Activated CD4-positive, alpha-beta T cell treated with anti-CD3 and anti-CD28 coated beads, Interleukin-2, amount 50 U/mL, for 48 hours (primary cell): Measurements from ENCODE around the gene MLXIPL.
"Not testable (repeated sequence)": the region's sequence is repeated elsewhere in the genome, so short reads cannot be mapped to it uniquely, and the experiment has no call there.

ENCODE experiments used
- DNase-seq, 2 experiments: peaks; one replicate each; pipeline ENCODE4 v3.0.0-alpha.2; 2020

MLXIPL gene

DNA sequence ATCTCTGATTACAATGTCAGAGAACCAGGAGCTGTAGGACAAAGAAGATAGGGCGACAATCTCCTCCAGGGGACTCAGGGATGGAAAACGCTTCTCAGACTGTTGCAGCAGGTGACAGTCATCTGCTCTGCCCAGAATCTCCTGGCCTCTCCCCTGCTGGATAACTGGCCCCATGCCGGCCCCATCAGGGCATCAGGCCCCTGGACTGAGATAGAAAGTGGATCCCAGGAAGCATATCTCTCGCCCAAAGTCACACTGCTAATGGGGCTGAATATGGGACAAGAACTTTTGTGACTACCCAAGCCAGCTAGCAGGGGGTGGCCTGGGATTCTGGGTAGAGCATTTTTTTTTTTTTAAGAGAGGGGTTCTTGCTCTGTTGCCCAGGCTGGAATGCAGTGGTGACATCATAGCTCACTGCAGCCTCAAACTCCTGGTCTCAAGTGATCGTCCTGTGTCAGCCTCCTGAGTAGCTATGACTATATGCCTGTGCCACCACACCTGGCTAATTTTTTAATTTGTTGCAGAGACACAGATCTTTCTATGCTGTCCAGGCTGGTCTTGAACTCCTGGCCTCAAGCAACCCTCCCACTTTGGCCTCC lies 20.5 kb upstream of the MLXIPL start:
- DNase-seq = no peak

DNA sequence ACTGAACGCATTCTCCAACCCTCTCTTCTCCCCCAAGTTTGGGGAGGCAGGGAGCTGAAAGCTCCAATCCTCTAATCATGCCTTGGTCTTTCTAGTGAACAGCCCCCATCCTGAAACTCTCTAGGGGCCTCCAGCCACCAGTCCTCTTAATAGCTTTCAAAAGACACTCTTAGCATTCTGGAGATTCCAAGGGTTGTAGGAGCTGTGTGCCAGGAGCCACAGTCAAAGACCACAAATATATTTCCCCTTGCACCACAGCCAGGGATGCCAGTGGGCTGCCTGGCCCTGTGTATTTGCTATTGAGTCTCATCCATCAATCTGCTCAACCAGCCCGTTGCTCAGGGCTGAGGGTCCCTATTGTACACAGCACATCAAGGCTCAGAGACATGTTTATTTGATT lies 18.5 kb upstream of the MLXIPL start:
- DNase-seq = no peak

DNA sequence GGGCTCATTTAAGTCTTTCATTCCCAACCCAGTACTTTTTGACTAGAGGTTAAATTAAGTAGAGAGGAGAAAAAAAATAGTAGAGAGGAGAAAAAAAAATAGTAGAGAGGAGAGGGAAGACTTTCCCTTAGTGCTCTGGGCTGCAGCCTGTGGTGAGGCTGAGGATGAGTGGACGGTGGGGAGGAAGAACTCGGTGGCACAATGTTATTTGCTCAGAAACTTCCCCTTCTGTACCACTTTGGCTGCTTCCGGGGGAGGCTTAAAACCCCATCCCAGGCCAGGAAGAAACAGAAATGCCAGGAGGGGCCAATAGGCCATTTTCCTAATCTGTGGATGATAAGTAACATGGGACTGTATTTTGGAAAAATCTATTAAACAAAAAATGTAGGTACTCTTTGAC lies 14.6 kb upstream of the MLXIPL start:
- no peak for DNase-seq

DNA sequence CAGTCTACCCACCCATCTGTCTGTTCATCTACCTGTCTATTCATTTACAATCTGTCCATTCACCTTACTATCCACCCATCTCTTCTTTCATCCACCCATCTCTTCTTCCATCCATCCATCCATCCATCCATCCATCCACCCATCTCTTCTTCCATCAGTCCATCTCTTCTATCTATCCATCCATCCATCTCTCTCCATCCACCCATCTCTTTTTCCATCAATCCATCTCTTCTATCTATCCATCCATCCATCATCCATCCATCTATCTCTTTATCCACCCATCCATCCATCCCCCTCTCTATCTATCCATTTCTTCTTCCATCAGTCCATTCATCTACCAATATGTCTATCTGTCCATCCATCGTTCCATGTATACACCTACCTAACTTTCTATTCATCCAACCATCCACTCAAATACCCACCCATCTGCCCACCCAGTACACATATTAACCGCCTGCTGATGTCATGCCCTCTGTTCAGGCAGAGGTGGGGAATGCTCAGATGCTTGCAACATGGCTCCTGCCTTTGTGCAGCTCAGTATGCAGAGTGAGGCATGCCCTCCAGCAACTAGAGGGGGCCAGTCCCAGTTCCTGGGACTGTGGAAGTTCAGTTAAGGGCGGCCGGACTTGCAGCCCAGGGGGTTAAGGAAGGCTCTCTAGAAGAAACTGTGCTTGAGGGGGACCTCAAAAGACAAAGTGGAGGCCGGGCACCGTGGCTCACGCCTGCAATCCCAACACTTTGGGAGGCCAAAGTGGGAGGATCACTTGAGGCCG lies 11.3 kb upstream of the MLXIPL start:
- no peak for DNase-seq

DNA sequence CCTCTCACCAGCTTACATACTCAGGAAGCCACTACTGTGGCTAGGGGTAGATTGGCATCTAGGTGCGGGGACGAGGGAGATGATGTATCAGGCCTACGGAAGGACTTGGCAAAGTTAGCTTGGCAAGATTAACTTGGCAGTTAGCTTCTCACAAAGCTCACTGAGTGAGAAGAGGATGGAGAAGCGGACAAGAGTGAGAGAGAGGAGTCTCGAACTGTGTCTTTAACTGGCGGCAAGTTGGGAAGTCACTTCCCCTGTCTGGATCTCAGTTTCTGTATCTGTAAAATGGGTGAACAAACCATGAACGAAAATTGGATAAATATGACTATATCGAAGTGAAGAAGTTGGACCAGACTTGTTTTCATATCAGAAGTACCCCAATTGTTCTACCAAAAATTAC lies 9.5 kb upstream of the MLXIPL start:
- no peak for DNase-seq

DNA sequence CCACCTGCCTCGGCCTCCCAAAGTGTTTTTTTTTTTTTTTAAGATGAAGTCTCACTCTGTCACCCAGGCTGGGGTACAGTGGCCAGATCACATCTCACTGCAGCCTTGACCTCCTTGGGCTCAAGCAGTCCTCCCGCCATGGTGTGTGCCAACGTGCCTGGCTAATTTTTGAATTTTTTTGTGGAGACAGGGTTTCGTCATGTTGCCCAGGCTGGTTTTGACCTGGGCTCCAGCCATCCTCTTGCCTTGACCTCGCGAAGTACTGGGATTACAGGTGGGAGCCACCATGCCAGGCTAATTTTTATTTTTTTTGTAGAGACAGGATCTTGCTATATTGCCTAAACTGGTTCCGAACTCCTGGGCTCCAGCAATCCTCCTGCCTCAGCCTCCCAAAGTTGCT lies 9.0 kb upstream of the MLXIPL start:
- DNase-seq = no peak

DNA sequence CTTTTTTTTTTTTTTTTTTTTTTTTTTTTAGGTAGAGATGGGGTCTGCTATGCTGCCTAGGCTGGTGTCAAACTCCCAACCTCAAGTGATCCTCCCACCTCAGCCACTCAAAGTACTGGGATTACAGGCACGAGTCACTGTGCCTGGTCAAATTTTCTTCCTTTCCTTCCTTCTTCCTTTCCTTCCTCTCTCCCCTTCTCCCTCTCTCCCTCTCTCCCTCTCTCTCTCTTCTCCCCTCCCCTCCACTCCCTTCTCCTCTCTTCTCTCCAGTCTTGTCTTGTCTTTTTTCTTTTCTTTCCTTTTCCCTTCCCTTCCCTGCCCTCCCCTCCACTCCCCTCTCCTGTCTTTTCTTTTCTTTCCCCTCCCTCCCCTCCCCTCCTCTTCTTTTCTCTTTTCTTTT lies 7.2 kb upstream of the MLXIPL start:
- no peak for DNase-seq

DNA sequence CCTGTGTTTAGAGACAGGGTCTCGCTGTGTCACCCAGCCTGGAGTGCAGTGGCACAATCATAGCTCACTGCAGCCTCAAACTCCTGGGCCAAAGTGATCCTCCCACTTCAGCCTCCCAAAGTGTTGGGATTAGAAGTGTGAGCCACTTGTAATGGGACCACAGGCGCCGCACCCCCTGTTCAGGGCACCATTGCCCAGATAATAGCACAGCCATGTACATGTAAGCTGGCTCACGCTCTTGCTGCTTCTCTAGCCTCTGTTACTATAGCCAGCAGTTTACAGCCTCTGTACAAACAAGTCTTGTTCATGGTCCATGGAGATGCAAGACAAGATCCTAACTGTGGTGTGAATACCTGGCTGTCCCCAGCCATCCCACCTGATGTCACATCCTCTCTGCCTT lies 4.2 kb upstream of the MLXIPL start:
- no peak for DNase-seq

DNA sequence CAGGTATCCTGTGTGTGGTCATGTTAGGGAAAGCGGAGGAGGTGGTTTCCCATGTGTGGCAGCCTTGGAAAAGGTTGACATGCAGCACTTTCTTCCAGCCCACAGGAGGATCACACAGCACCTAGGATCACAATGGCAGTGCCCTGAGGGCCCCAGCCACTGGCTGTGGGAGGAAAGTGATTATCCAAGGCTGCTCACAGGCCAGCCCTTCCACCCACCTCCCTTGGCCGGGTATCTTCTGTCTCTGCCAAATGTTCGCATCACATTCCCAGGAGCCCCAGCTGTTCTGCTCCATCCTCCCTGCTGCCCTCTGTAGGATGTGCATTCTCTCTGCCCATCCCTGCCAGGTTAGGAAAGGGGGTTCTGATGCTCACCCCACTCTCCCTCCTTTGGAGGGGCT lies 2.5 kb upstream of the MLXIPL start:
- DNase-seq = no peak

DNA sequence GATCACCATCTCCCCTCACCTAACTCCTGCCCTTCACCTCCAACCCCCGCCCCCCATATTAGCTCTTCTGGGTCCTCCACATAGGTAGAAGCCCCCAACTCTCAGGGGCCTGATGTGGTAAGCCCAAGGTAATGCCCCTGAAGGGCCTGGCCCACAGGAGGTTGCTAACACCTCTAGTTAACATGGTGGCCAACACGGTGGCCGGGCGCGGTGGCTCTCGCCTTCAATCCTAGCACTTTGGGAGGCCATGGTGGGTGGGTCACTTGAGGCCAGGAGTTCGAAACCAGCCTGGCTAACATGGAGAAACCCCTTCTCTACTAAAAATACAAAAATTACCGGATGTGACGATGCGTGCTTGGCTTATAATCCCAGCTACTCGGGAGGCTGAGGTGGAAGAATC lies 954 bp upstream of the MLXIPL start:
- no peak for DNase-seq

DNA sequence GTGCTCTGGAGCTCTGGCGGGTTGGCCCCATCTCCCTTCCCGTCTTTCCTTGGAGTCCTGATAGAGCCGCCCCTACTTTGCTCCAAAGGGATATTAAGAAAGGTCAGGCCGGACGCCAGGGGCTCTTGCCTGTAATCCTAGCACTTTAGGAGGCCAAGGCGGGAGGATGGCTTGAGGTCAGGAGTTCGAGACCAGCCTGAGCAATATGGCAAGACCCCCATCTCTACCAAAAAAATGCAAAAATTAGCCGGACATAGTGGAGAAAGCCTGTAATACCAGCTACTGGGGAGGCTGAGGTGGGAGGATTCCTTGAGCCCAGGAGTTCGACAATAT lies 313 bp upstream of the MLXIPL start:
- no peak for DNase-seq

DNA sequence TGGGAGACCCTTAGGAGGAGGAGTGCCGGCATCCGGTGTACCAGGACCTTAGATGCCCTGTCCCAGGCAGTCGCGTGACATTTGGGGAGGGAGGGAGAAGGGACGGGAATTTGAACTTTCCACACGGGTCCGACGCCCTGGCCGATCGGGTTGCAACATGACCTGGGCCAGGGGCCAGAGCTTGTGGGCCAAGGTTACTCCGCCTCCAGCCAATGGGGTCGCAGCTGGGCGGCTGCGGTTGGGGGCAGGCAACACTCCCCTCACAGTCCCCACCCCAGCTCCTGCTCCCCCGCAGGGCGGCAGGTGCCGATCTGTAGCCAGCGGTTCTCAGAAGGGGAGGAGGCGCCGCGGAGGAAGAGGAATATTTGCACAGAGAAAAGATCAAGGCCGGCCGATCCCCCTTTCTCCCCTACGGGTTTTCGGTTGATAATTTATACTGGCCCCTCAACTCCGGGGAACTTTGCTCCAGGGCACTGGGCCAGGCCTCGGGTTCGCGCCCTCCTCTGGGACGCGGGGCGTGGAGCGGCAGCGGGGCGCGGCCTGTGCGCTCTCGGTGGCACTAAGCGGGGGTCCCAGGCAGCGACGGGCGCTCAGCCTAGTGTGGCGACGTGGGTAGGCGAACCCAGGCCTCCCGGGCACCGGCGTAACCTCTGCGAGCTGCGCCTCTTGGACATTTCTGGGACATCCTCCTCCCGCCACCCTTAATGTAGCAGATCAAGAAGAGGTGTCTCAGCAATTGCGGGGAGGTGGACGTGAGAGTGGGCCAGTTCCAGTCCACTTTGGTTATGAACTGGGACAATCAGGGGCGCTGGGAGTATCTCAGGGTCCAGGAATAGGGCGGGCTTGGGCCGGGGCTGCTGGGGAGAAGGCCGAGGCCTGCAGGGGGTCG lies 1.2 kb downstream of the MLXIPL start:
- DNase-seq = no peak

DNA sequence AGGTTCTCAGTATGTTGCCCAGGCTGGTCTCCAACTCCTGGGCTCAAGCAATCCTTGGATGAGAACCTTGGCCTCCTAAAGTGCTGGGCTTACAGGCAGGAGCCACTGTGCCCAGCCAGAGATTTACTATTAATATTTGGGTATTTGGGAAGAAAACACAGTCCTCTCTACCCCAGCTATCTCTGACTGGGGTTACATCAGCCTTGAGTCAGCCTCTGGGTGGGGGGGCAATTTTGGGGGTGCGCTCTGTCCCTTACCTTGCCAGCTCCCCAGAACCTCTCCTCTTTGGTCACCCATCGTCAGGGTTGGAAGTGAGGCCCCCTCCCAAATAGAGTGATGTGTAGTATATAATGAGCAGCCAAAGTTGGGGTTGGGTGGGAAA lies 1.8 kb downstream of the MLXIPL start:
- no peak for DNase-seq

DNA sequence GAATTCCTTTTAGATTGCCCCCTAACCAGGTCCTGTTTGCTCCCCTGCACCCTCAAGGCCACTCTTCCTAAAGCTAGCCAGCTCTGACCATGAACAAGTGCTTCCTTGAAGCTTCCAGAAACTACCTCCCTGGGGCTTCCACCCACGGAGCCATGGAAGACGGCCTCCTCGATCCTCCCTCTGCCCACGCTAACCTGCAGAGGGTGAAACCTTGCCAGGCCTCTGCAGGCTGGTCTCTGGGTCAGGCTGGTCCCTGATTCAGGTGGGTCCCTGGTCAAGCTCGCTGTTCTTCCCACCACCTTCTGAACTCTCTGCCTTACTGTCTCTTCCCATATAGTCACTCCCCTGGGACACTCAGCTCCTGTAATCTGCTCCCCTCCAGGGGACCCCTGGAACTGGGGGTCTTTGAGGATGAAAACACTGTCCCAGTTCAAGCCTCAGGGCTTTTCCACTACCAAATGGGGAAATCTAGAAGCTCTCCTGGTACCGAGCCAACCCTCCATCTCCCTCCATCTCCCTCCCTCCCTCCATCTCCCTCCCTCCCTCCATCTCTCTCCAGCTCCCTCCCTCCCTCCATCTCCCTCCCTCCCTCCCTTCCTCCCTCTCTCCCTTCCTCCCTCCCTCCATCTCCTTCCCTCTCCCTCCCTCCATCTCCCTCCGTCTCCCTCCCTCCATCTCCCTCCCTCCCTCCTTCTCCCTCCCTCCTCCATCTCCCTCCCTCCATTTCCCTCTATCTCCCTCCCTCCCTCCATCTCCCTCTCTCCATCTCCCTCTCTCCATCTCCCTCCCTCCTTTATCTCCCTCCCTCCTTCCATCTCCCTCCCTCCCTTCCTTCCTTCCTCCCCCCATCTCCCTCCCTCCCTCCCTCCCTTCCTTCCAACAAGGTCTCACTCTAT lies 2.9 kb downstream of the MLXIPL start:
- no peak for DNase-seq

DNA sequence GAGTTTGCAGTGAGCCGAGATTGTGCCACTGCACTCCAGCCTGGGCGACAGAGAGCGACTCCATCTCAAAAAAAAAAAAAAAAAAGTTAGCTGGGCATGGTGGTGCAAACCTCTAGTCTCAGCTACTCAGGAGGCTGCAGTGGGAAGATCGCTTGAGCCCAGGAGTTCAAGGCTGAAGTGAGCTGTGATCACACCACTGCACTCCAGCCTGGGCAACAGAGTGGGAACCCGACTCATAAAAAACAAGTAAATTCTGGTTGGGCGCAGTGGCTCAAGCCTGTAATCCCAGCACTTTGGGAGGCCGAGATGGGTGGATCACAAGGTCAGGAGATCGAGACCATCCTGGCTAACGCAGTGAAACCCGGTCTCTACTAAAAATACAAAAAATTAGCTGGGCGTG lies 4.9 kb downstream of the MLXIPL start:
- not testable (repeated sequence) for DNase-seq

DNA sequence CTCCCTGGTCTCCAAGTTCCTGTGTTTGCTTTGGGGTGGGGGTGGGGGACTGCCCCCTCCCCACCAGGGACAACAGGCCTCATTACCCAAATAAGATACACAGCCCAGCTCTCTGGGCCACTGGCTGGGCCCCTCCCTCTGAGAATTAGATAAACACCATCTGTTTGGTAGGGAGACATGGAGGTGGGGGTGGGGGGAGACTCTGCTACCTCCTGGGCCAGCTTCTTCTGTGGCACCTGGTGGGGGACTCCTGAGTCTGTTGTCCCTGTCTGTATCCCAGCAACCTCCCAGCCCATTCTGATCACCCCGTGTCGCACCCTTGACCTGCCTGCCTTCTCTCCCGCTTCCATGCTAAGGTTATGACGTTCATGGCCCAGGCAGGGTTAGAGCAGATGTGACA lies 5.8 kb downstream of the MLXIPL start:
- no peak for DNase-seq

DNA sequence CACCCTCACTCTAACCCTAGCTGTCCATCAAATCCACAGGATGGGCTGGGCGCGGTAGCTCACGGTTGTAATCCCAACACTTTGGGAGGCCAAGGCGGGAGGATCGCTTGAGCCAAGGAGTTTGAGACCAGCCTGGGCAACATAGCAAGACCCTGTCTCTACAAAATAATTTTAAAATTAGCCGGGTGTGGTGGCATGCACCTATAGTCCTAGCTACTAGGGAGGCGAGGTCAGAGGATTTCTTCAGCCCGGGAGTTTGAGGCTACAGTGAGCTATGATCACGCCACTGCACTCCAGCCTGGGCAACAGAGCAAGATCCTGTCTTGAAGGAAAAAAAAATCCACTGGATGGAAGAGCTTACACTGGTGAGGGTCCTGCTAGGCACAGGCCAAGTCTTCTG lies 6.8 kb downstream of the MLXIPL start:
- not testable (repeated sequence) for DNase-seq

DNA sequence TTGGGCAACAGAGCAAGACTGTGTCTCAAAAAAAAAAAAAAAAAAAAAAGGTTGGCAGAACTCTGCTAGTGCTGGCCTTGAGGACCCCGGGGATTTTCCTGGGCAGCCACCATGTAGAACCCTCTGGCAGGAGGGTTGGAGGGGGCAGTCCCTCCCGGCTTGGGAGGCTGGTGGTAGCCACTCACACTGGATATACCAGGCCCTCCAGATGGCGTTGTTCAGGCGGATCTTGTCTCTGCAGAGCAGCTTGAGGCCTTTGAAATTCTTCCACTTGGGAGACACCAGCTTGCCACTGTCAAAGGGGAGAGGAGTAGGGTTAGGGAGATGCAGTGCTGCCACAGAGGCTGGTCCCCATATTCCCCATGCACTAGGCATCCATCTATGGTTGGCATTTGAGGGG lies 8.4 kb downstream of the MLXIPL start:
- no peak for DNase-seq

DNA sequence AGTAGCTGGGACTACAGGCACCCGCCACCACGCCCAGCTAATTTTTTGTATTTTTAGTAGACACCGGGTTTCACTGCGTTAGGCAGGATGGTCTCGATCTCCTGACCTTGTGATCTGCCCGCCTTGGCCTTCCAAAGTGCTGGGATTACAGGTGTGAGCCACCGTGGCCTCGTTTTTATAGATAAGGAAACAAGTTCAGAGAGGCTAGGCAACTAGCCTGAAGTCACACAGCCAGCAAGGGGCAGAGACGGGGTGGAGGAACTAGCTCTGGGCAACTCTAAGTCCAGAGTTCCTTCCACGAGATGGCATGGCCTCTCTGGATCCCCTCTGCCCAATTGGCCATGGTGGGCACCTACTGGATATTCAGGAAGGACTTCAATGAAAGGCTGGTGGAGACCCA lies 9.4 kb downstream of the MLXIPL start:
- DNase-seq = not testable (repeated sequence)

DNA sequence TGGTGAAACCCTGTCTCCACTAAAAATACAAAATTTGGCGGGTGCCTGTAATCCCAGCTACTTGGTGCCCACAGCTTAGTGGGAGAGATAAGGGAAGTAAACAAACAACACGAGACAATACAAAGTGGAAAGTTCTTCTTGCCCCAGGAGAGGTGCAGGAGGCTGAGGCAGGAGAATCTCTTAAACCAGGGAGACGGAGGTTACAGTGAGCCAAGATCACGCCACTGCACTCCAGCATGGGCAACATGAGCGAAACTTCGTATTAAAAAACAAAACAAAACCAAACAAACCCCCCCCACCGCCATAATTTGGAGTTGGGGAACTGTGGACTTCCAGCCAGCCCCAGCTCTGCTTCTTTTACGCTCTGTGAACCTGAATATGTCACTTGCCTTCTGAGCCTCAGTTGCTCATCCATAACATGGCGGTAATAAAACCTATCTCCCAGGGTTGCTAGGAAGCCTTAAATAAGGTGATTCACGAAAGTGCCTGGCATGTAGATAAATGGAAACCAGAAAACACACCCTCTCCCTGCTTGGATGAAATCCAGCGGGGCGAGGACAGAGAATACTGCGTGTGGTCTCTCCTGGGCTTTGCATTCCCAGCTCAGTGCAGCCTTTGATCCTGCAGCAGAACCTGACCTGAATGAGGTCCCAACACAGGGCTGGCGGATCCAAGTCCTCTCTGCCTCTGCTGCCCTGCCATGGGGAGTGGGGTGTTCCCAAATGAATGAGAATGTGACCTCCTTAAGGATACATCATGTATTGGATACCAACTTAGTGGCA lies 10.2 kb downstream of the MLXIPL start:
- DNase-seq = no peak

DNA sequence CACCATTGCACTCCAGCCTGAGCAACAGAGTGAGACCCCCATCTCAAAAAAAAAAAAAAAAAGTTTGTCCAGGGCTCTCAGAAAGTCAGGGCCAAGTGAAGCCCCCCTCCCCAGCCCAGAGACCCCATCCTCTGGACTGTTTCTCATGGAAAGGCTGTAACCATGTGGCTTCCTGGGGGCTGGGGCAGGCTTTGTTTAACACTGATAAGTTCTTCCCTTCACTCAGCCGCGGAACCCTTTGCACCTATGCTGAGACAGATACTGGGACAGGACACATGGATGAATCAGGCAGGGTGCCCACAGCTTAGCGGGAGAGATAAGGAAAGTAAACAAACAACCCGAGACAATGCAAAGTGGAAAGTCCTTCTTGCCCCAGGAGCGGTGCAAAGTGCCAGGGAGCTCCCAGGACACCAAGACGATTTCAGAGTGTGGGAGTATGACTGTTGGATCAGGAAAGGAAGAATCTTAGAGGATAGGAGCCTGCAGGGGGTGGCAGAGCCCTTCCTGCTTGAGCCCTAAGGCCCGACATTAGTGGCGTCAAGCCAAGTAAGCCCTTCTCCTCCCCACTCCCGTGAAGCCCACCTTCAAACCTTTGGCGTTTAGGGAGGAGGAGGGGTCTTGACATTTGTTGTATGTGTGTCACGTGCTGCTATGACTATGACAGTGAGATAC lies 11.6 kb downstream of the MLXIPL start:
- DNase-seq = no peak
